Glutamatergic neuron (in vitro differentiated cells): ENCODE data around the gene TMEM92. TPM values are rescaled to one million over a fixed set of nuclear protein-coding genes. Genes with fewer than 3 reads are reported as not detected.

Experiments used
- DNase-seq: peaks from one replicate; pipeline ENCODE4 v3.0.0; 2022
- H3K27ac Mint-ChIP-seq: one replicate; pipeline ENCODE4 v1.8.0; 2020; ENCODE audit warnings: mild to moderate bottlenecking, mixed read lengths, inconsistent platforms; ENCODE audit not compliant: unreplicated experiment
- H3K27me3 Mint-ChIP-seq: one replicate; pipeline ENCODE4 v1.8.0; 2020; ENCODE audit warnings: mild to moderate bottlenecking, moderate library complexity, mixed read lengths, inconsistent platforms; ENCODE audit not compliant: unreplicated experiment
- H3K36me3 Mint-ChIP-seq: one replicate; pipeline ENCODE4 v1.8.0; 2020; ENCODE audit warnings: mild to moderate bottlenecking, mixed read lengths, inconsistent platforms; ENCODE audit not compliant: unreplicated experiment
- H3K4me1 Mint-ChIP-seq: one replicate; pipeline ENCODE4 v1.8.0; 2020; ENCODE audit warnings: mild to moderate bottlenecking, low read depth, mixed read lengths, inconsistent platforms; ENCODE audit not compliant: unreplicated experiment
- H3K4me3 Mint-ChIP-seq: one replicate; pipeline ENCODE4 v1.8.0; 2020; ENCODE audit warnings: mild to moderate bottlenecking, mixed read lengths, inconsistent platforms; ENCODE audit not compliant: unreplicated experiment
- H3K9me3 Mint-ChIP-seq: one replicate; pipeline ENCODE4 v1.8.0; 2020; ENCODE audit warnings: mild to moderate bottlenecking, moderate library complexity, mixed read lengths, inconsistent platforms; ENCODE audit not compliant: unreplicated experiment
- long read RNA-seq: library from polyadenylated mRNA; unstranded; transcript quantifications from one replicate; pipeline ENCODE4 v2.0.0, GENCODE V29; 2020; ENCODE audit not compliant: unreplicated experiment
- total RNA-seq: library from RNA; stranded (reverse); fragmentation: NEBNext Ultra II Directional; extraction: Animal tissue kit (Norgen Biotek cat#: 25700); gene quantifications from one replicate; pipeline ENCODE4 v1.2.1, GENCODE V29; 2021; ENCODE audit not compliant: unreplicated experiment
- TF ChIP-seq, protein P1 (sequence below): fragments of 200-600 bp; sonication (generic); IDR thresholded peaks from one replicate; pipeline ENCODE4 v1.5.0; 2021; ENCODE audit not compliant: partially characterized antibody, unreplicated experiment

TMEM92 gene
- not detected for total RNA-seq
- long read RNA-seq = 0 reads

- Mint-ChIP-seq H3K4me1 (no peaks in the 10 kb centered on the region), H3K36me3 (no peaks in the 10 kb centered on the region), H3K27ac (no peak within 1 kb of the TSS), H3K9me3 (peaks cover 3% of the 10 kb centered on the region), H3K4me3 (no peak within 1 kb of the TSS), H3K27me3 (peaks cover 5% of the 10 kb centered on the region)
- DNase-seq = no peak
- TF ChIP-seq, protein P1, sequence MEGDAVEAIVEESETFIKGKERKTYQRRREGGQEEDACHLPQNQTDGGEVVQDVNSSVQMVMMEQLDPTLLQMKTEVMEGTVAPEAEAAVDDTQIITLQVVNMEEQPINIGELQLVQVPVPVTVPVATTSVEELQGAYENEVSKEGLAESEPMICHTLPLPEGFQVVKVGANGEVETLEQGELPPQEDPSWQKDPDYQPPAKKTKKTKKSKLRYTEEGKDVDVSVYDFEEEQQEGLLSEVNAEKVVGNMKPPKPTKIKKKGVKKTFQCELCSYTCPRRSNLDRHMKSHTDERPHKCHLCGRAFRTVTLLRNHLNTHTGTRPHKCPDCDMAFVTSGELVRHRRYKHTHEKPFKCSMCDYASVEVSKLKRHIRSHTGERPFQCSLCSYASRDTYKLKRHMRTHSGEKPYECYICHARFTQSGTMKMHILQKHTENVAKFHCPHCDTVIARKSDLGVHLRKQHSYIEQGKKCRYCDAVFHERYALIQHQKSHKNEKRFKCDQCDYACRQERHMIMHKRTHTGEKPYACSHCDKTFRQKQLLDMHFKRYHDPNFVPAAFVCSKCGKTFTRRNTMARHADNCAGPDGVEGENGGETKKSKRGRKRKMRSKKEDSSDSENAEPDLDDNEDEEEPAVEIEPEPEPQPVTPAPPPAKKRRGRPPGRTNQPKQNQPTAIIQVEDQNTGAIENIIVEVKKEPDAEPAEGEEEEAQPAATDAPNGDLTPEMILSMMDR = no peak
Observed at GRCh38 chr17:50274142-50274896, at the start of gene TMEM92. TMEM92 (plus strand) TSS chr17:50274466; CDS start chr17:50274502, 36 bp downstream.

DNA sequence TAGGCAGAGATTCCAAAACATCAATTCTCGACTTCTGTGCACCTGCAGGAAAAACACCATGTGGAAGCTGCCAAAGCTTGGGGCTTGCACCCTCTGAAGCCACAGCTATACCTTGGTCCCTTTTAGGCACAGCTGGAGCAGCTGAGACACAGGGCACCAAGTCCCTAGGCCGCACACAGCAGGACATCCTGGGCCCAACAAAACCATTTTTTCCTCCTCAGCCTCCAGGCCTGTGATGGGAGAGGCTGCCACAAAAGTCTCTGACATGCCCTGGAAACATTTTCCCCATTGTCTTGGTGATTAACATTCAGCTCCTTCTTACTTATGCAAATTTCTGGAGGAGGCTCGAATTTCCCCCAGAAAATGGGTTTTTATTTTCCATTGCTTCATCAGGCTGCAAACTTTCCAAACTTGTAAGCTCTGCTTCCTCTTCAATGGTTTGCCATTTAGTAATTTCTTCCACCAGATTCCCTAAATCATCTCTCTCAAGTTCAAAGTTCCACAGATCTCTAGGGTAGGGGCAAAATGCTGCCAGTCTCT lies 48.5 kb upstream of the TMEM92 start:
- Mint-ChIP-seq H3K27me3 (peaks cover 4% of the 10 kb centered on the region), H3K9me3 (peaks cover 8% of the 10 kb centered on the region), H3K36me3 (peaks cover 5% of the 10 kb centered on the region), H3K4me1 (no peaks in the 10 kb centered on the region), H3K4me3 (no peak overlapping the region), H3K27ac (no peak overlapping the region)
- TF ChIP-seq, protein P1 = no peak
- DNase-seq = no peak

DNA sequence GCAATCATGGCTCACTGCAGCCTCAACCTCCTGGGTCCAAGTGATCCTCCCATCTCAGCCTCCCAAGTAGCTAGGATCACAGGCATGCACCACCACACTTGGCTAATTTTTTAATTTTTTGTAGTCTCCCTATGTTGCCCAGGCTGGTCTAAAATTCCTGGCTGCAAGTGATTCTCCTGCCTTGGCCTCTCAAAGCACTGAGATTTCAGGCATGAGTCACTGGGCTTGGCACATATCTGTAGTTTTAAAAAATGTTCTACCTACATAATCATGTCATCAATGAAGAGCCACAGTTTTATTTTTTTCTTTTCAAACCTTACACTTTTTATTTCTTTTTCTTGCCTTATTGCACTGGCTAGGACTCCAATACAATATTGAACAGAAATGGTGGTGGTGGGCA lies 39.7 kb upstream of the TMEM92 start:
- TF ChIP-seq, protein P1 = no peak
- Mint-ChIP-seq H3K4me1 (no peaks in the 10 kb centered on the region), H3K4me3 (no peak overlapping the region), H3K9me3 (peaks cover 2% of the 10 kb centered on the region), H3K36me3 (peaks cover 14% of the 10 kb centered on the region), H3K27me3 (peaks cover 1% of the 10 kb centered on the region), H3K27ac (no peak overlapping the region)
- DNase-seq = no peak

DNA sequence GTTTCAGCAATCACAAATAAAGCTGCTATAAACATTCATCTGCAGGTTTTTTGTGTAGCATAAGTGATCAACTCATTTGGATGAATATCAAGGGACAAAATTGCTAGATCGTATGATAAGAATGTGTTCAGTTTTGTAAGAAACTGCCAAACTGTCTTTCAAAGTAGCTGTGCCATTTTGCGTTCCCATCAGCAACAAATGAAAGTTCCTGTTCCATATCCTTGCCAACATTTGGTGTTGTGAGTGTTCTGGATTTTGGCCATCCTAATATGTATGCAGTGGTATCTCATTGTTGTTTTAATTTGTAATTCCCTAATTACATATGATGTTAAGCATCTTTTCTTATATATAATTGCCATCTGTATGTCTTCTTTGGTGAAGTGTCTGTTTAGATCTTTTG lies 36.4 kb upstream of the TMEM92 start:
- Mint-ChIP-seq H3K4me1 (no peaks in the 10 kb centered on the region), H3K9me3 (no peaks in the 10 kb centered on the region), H3K27ac (no peak overlapping the region), H3K27me3 (no peaks in the 10 kb centered on the region), H3K36me3 (peaks cover 14% of the 10 kb centered on the region), H3K4me3 (no peak overlapping the region)
- no peak for DNase-seq
- TF ChIP-seq, protein P1 = no peak
